ENCODE data around the gene CNGA3. TPM values are rescaled to one million over a fixed set of nuclear protein-coding genes. Genes with fewer than 3 reads are reported as not detected.
A peak's percentile ranks its signal among the peaks of the same experiment; 100 is the strongest.

Gene CNGA3
- total and polyA plus RNA-seq, 2 of the 8 experiments (the other 6 are each of a cell fraction or from before 2014, with no cell fraction given), result 0.02 TPM; not detected in 1

DNA sequence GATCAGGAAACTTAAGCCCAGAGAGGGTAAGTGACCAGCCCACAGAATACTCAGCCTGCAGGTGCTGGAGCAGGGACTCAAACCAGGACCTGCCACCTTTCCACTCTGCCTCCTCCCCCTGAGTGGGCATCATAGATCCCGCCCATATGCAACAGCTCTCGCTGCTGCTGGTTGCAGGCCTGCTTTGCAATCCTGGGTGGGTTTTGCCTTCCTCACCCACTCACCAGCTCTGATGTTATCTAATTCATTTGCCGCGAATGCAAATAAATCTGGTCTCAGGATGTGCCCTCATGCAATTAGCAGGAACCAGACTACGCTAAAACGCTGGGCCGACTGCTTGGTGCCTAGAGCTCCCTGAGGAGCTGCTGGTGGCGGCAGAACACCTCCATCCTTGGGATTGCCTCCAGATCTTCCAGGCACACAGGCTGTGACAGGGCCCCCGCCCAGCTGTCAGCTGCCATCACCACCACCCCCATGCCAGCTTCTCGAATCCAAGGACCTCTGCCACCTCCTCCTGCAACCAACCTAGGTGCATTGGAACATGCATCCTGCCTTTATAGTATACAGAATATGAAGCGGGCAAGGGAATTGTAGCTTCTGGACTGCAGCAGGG lies 28.8 kb downstream of the CNGA3 start:
- Histone ChIP-seq H3K18ac (ENCODE audit: extremely low read depth, low read length) (no peak overlapping the region), H4K20me1 (replicated peaks in 1 of 2; ENCODE audit: control insufficient read depth in 1 of 2, insufficient read depth in 2 of 2, low read length in 2 of 2) (no peaks in the 10 kb centered on the region), H3K4ac (replicated peaks; ENCODE audit: insufficient read length, low read depth, low read length) (no peak overlapping the region), H3K79me1 (ENCODE audit: low read depth, low read length) (no peaks in the 10 kb centered on the region), H3K9me3 (ENCODE audit: insufficient read depth in 2 of 2, low read depth in 1 of 2, low read length in 1 of 2) (no peaks in the 10 kb centered on the region), H4K8ac (ENCODE audit: extremely low read depth, insufficient read depth, low read length) (no peak overlapping the region), H2BK5ac (ENCODE audit: low read depth, low read length) (no peak overlapping the region), H3K14ac (ENCODE audit: insufficient read length) (no peak overlapping the region), H2AFZ (ENCODE audit: low read length) (no peak overlapping the region), H3K9ac (replicated peaks in 1 of 4; ENCODE audit: extremely low read depth in 1 of 4, low read depth in 3 of 4, low read length in 3 of 4) (no peak overlapping the region), H3K23me2 (ENCODE audit: low read depth, low read length) (no peaks in the 10 kb centered on the region), H4K5ac (ENCODE audit: insufficient read length, low read depth, low read length) (no peak overlapping the region), H3K4me1 (replicated peaks in 1 of 4; ENCODE audit: control insufficient read depth in 3 of 4, insufficient read depth in 4 of 4, low read length in 3 of 4) (no peaks in the 10 kb centered on the region; a peak in 1 of 7 replicates), H4K91ac (replicated peaks; ENCODE audit: insufficient read length, low read length) (no peak overlapping the region), H2AK5ac (ENCODE audit: low read depth, low read length) (no peak overlapping the region), H3K23ac (ENCODE audit: insufficient read length) (no peak overlapping the region), H3K56ac (replicated peaks; ENCODE audit: insufficient read length, low read depth, low read length) (no peak overlapping the region), H2BK15ac (ENCODE audit: low read length) (0 out of 2 replicates have a peak overlapping the region, but pooled peaks have one; percentile 67), H3K4me2 (ENCODE audit: insufficient read depth in 1 of 2, low read depth in 2 of 2, low read length in 2 of 2) (no peak overlapping the region), H3K36me3 (ENCODE audit: control insufficient read depth in 2 of 4, insufficient read depth in 4 of 4, low read length in 3 of 4) (no peaks in the 10 kb centered on the region), H3K27me3 (replicated peaks in 1 of 4; ENCODE audit: control insufficient read depth in 3 of 4, extremely low read depth in 1 of 4, insufficient read depth in 3 of 4, low read length in 3 of 4) (no peaks in the 10 kb centered on the region), H3K79me2 (ENCODE audit: control insufficient read depth in 1 of 2, insufficient read depth in 2 of 2, low read length in 2 of 2) (no peaks in the 10 kb centered on the region), H3K27ac (ENCODE audit: low read depth, low read length) (no peak overlapping the region), H3K4me3 (ENCODE audit: extremely low read depth in 1 of 4, insufficient read depth in 2 of 4, low read depth in 3 of 4, low read length in 4 of 4) (no peak overlapping the region), H2BK20ac (ENCODE audit: low read length) (no peak overlapping the region), H2BK12ac (ENCODE audit: low read depth, low read length) (no peak overlapping the region), H2BK120ac (replicated peaks; ENCODE audit: low read depth, low read length) (no peak overlapping the region)
- ChIA-PET POLR2A (ENCODE audit: partially characterized antibody) (no interaction called here), CTCF (ENCODE audit: partially characterized antibody) (interaction anchor here (1.5 kb wide), 1 partner anchor 63 kb away, joined by 4 read pairs; no protein-coding TSS in a partner anchor)
- peak in 1 of 2 experiments; percentile 31 for DNase-seq (ENCODE audit: low read depth in 1 of 2, low spot score in 2 of 2)
- TF ChIP-seq PHF8 (conservative IDR thresholded peaks at IDR 0.05; ENCODE audit: low read depth, low read length) (no peak), MAX (IDR thresholded peaks at IDR 0.05) (no peak), MAFK (IDR thresholded peaks at IDR 0.05; ENCODE audit: low read depth, low read length) (no peak)
- no peak for FAIRE-seq
- 88% methylated on average over 11 of the region's 11 CpGs; no CpG with 5 or more reads in 1 of the 2 experiments for WGBS, 2 experiments (ENCODE audit: extremely low coverage in 1 of 2, insufficient coverage in 1 of 2, insufficient read length in 1 of 2, insufficient replicate concordance in 2 of 2, low coverage in 1 of 2, low lambda C conversion rate in 2 of 2, missing lambda C conversion rate in 1 of 2)
